GM12872 (cell line): Measurements from ENCODE around the gene MTA3.

Source experiments
- TF ChIP-seq, protein P1 (sequence below): IDR thresholded peaks from 3 replicates; pipeline ENCODE4 v1.5.1; 2011; ENCODE audit warnings: low read depth, mild to moderate bottlenecking, low read length, moderate library complexity; ENCODE audit not compliant: insufficient read depth

MTA3 gene

DNA sequence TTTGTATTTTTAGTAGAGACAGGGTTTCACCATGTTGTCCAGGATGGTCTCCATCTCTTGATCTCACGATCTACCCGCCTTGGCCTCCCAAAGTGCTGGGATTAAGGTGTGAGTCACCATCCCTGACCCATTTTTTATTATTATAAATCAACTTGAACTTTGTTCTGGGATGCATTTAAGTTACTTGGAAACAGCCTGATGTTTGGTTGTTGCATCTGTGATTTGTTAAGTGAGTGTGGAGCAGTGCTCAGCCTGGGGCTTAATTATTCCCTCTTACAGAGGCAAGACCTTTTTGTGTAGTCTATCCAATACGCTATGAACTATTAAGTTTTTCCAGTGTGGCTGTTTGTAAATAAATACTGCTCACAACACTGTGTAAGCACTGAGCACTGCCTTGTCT, 32.6 kb downstream of the MTA3 start:
- TF ChIP-seq, protein P1, sequence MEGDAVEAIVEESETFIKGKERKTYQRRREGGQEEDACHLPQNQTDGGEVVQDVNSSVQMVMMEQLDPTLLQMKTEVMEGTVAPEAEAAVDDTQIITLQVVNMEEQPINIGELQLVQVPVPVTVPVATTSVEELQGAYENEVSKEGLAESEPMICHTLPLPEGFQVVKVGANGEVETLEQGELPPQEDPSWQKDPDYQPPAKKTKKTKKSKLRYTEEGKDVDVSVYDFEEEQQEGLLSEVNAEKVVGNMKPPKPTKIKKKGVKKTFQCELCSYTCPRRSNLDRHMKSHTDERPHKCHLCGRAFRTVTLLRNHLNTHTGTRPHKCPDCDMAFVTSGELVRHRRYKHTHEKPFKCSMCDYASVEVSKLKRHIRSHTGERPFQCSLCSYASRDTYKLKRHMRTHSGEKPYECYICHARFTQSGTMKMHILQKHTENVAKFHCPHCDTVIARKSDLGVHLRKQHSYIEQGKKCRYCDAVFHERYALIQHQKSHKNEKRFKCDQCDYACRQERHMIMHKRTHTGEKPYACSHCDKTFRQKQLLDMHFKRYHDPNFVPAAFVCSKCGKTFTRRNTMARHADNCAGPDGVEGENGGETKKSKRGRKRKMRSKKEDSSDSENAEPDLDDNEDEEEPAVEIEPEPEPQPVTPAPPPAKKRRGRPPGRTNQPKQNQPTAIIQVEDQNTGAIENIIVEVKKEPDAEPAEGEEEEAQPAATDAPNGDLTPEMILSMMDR, result no peak

DNA sequence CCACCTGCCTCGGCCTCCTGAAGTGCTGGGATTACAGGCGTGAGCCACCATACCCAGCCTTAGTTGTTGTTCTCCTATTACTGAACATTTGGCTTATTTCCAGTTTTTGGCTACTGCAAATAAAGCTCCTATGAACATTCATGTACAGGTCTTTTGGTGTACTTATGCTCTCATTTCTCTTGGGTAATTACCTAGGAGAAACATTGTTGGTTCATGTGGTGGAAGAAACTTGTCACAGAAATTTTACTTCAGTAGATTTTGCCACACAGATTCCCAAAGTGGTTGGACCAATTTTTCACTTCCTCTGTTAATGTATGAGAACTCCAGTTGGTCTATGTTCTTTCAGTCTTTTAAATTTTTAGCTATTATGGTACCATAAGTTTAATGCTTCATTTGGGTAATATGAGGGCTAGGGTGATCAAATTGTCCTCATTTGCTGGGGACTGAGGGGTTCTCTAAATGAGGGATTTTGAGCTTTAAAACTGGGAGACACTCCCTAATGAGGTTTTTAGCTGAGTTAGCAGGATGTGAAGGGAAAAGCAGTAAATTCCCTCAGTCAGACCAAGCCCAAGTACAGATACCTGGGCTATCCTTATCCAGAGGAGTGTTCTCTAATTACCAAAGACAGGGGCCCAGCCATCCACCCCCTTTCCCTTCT, 33.9 kb downstream of the MTA3 start:
- TF ChIP-seq, protein P1, result no peak

DNA sequence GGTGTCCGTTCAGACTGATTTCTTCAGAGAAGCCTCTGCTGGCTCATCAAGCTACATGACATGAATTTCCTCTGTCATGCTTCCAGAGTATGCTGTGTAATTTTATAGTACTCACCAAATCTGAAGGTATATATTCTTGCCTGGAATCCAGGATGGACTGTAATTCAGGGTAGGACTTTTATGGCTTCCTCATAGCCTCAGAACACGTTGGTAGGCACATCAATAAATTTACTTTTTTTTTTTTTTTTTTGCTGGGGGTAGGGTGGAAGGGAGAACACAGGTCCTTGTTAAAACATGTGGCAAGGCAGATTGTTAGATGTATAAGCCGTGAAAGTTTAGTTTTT, 34.4 kb downstream of the MTA3 start:
- TF ChIP-seq, protein P1, result no peak

DNA sequence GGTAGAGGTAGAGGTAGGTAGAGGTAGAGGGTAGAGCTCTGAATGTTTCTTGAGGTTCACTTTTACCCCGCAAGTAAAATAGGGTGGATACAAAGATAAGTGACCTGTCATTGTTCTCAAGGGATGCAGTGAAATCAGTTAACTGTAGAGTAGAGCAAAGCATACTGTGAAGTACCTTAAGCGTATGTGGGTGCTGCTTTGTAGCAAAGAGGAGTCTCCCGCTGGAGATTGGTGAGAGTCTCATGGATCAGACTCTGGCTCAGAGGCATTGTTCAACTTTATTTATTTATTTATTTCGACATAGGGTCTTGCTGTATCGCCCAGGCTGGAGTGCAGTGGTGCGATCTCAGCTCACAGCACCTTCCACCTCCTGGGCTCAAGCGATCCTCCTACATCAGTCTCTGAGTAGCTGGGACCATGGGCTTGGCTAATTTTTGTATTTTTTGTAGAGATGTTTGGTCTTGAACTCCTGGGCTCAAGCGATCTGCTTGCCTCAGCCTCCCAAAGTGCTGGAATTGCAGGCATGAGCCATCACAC, 38.7 kb downstream of the MTA3 start:
- TF ChIP-seq, protein P1, result no peak

DNA sequence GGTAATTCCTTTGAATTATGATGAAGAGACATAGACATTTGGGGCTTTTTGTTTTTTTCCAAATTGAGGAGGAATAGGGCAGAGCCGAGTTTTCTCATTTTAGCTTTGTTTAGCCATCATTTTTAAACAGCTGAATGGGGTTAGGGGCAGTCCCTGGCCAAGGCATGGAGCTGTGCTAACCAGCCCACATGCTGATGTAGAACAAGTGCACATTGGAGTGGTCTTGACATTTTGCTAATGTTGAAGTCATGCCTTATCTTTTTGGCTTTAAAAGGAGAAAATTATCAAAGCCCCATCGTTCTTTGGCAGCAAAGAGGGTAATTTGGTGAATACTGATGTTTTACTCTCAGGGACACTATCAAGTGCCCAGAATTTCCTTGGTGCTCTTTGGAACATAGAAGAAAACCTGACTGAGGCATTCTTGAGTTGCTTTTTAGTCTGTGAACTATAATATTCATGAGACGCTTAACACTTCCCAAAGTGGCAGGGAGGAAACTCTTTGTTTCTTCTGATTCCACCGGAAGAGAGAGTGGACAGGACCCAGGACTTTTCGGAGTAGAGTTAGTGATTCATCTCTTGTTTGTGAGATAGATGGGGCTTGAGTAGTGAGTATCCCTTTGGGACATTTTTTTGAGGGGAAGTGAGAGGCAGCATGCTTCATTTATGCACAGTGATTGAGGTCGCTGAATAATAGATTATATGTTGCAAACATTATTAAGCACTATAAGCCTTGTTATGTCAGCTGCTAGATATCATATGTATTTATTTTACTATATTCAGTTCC, 45.0 kb downstream of the MTA3 start:
- TF ChIP-seq, protein P1, result no peak

DNA sequence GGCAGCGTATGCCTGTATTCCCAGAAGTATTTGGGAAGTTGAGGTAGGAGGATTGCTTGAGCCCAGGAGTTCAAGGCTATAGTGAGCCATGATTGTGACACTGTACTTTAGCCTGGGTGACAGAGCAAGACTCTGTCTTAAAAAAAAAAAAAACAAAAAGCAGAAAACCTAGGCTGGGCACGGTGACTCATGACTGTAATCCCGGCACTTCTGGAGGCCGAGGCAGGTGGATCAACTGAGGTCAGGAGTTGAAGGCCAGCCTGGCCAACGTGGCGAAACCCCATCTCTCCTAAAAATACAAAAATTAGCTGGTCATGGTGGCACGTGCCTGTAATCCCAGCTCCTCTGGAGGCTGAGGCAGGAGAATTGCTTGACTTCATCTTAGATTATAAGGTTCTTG, 46.4 kb downstream of the MTA3 start:
- TF ChIP-seq, protein P1, result no peak

DNA sequence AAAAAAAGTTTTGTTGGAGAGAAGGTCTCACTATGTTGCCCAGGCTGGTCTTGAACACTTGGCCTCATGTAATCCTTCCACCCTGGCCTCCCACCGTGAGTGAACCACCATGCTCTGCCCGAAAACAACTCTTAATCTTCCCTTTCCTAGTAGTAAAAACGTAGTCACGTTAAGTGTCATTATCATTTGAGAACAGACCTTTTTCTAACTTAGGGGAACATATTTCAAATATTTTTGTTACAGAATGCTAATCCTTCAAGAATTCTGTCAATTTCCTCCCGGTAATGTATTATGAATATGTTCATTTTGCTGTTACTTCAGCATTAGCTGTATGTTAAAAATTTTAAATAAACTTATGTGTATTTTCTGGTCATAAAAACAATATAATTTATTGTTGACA, 49.7 kb downstream of the MTA3 start:
- TF ChIP-seq, protein P1, result no peak
